GM23248 (cell line): ENCODE measurements around the gene AKR1D1. TPM values are rescaled to one million over a fixed set of nuclear protein-coding genes. Genes with fewer than 3 reads are reported as not detected.
"Not testable (repeated sequence)": the region's sequence is repeated elsewhere in the genome, so short reads cannot be mapped to it uniquely, and the experiment has no call there.

Experiments used
- DNase-seq: peaks from one replicate; pipeline ENCODE4 v3.0.0-alpha.2; 2015
- H2AFZ ChIP-seq: fragments of 200-600 bp; sonication (generic); 2 replicates; pipeline ENCODE4 v1.6.1; 2016; ENCODE audit warnings: antibody characterized with exemption
- H3F3A ChIP-seq: fragments of 200-600 bp; sonication (generic); 2 replicates; pipeline ENCODE4 v1.6.1; 2016; ENCODE audit warnings: mild to moderate bottlenecking, antibody characterized with exemption, mixed run types; ENCODE audit not compliant: insufficient read depth
- H3K27ac ChIP-seq: fragments of 200-600 bp; sonication (generic); 2 replicates; pipeline ENCODE4 v1.5.1; 2016; ENCODE audit warnings: mild to moderate bottlenecking
- H3K27me3 ChIP-seq: fragments of 200-600 bp; sonication (generic); replicated peaks from 2 replicates; pipeline ENCODE4 v1.6.1; 2016; ENCODE audit warnings: mild to moderate bottlenecking; ENCODE audit not compliant: insufficient read depth
- H3K36me3 ChIP-seq: fragments of 200-600 bp; sonication (generic); 2 replicates; pipeline ENCODE4 v1.6.1; 2016; ENCODE audit warnings: low read depth, mild to moderate bottlenecking
- H3K4me1 ChIP-seq: fragments of 200-600 bp; sonication (generic); 2 replicates; pipeline ENCODE4 v1.6.1; 2016; ENCODE audit warnings: mild to moderate bottlenecking; ENCODE audit not compliant: insufficient read depth
- H3K4me2 ChIP-seq: fragments of 200-600 bp; sonication (generic); one replicate; pipeline ENCODE4 v1.6.1; 2016; ENCODE audit warnings: mild to moderate bottlenecking; ENCODE audit not compliant: unreplicated experiment
- H3K4me3 ChIP-seq: fragments of 200-600 bp; sonication (generic); 2 replicates; pipeline ENCODE4 v1.5.1; 2016; ENCODE audit warnings: mild to moderate bottlenecking
- H3K79me2 ChIP-seq: fragments of 200-600 bp; sonication (generic); 2 replicates; pipeline ENCODE4 v1.6.1; 2016; ENCODE audit warnings: mild to moderate bottlenecking; ENCODE audit not compliant: insufficient read depth
- H3K9ac ChIP-seq: fragments of 200-600 bp; sonication (generic); 2 replicates; pipeline ENCODE4 v1.6.1; 2016; ENCODE audit warnings: mild to moderate bottlenecking
- H3K9me2 ChIP-seq: fragments of 200-600 bp; sonication (generic); 2 replicates; pipeline ENCODE4 v1.6.1; 2016; ENCODE audit warnings: mixed run types, mild to moderate bottlenecking, moderate library complexity; ENCODE audit not compliant: insufficient read depth
- H3K9me3 ChIP-seq: fragments of 200-600 bp; sonication (generic); one replicate; pipeline ENCODE4 v1.6.1; 2017; ENCODE audit warnings: low read depth
- H4K20me1 ChIP-seq: fragments of 200-600 bp; sonication (generic); 2 replicates; pipeline ENCODE4 v1.6.0; 2016; ENCODE audit not compliant: insufficient read depth
- EZH2 ChIP-seq: fragments of 200-600 bp; sonication (generic); IDR thresholded peaks from 2 replicates; pipeline ENCODE4 v1.6.1; 2018; ENCODE audit warnings: antibody characterized with exemption, mild to moderate bottlenecking; ENCODE audit not compliant: insufficient read depth, poor library complexity, severe bottlenecking
- EZH2phosphoT487 ChIP-seq: fragments of 200-600 bp; sonication (generic); IDR thresholded peaks from 2 replicates; pipeline ENCODE4 v1.6.1; 2018; ENCODE audit warnings: antibody characterized with exemption, moderate library complexity, mild to moderate bottlenecking, low read depth; ENCODE audit not compliant: insufficient read depth
- WGBS, 2 experiments: methylation state at CpG; one replicate each; pipeline ENCODE4 v1.1.6; 2015 to 2017; ENCODE audit warnings: low lambda C conversion rate in 2 of 2, low coverage in 1 of 2; ENCODE audit errors: missing lambda C conversion rate in 2 of 2; 5-methylcytosine and 5-hydroxymethylcytosine counted together
- in situ Hi-C: fragments of 300-500 bp; cut with MboI; formaldehyde crosslinking; loops from 2 replicates; pipeline ENCODE4 v1.15.0; 2020
- polyA plus RNA-seq: library from polyadenylated mRNA; unstranded; fragments of >200 nt; fragmentation: Nextera tagmentation; extraction: Ambion mirVana; gene quantifications from 2 replicates; pipeline ENCODE4 v1.2.1, GENCODE V29; 2016
- total RNA-seq: library from RNA; depleted of rRNA; stranded (reverse); fragments of >200 nt; shearing (Covaris generic); gene quantifications from 2 replicates; pipeline ENCODE4 v1.2.3, GENCODE V29; 2014

AKR1D1 gene
- total and polyA plus RNA-seq, 2 experiments from 2014 or later = not detected

- H3K9me2 ChIP-seq = no peaks in the 10 kb centered on the region
- TF ChIP-seq EZH2phosphoT487 (no peak), EZH2 (no peak)
- H3K9ac ChIP-seq = no peak overlapping the region
- H3K27me3 ChIP-seq = 0 out of 2 replicates have a peak, but pooled peaks cover 13% of the 10 kb centered on the region
- H3K4me2 ChIP-seq = no peak overlapping the region
- H4K20me1 ChIP-seq = no peaks in the 10 kb centered on the region
- no peak overlapping the region for H3K27ac ChIP-seq
- 26 to 33% methylated on average over 2 of the region's 2 CpGs for WGBS, 2 experiments
- H2AFZ ChIP-seq = no peak overlapping the region
- H3K4me3 ChIP-seq = no peak overlapping the region
- H3K4me1 ChIP-seq = no peaks in the 10 kb centered on the region
- no peaks in the 10 kb centered on the region for H3K79me2 ChIP-seq
- in situ Hi-C loops = no loop called here
- H3K9me3 ChIP-seq = no peaks in the 10 kb centered on the region
- DNase-seq = no peak
- H3F3A ChIP-seq = no peaks in the 10 kb centered on the region
- no peaks in the 10 kb centered on the region for H3K36me3 ChIP-seq
Measured at GRCh38 chr7:138044897-138045296, 31.4 kb upstream of the AKR1D1 start.

GRCh38 chr7:138047907-138048306 is 28.4 kb upstream of the AKR1D1 start:
- no peak for TF ChIP-seq EZH2phosphoT487
- TF ChIP-seq EZH2 = no peak

GRCh38 chr7:138049505-138050116 is 26.6 kb upstream of the AKR1D1 start:
- Histone ChIP-seq H3K4me2 (no peak overlapping the region), H3K27me3 (0 out of 2 replicates have a peak, but pooled peaks cover 10% of the 10 kb centered on the region), H4K20me1 (no peaks in the 10 kb centered on the region), H3K27ac (no peak overlapping the region), H3K79me2 (no peaks in the 10 kb centered on the region), H3K4me1 (no peaks in the 10 kb centered on the region), H3F3A (no peaks in the 10 kb centered on the region), H3K36me3 (no peaks in the 10 kb centered on the region), H2AFZ (no peak overlapping the region), H3K4me3 (no peak overlapping the region), H3K9me3 (no peaks in the 10 kb centered on the region), H3K9ac (no peak overlapping the region), H3K9me2 (no peaks in the 10 kb centered on the region)
- TF ChIP-seq EZH2phosphoT487 (no peak), EZH2 (no peak)
- 22 to 25% methylated on average over 1 of the region's 1 CpG for WGBS, 2 experiments
- no peak for DNase-seq
- in situ Hi-C loops = no loop called here

More at GRCh38 chr7:138047907-138048306, 28.4 kb upstream of the AKR1D1 start:
- Histone ChIP-seq H3K36me3 (no peaks in the 10 kb centered on the region), H3K4me1 (no peaks in the 10 kb centered on the region), H3K79me2 (no peaks in the 10 kb centered on the region), H3K4me3 (no peak overlapping the region), H3K9me2 (no peaks in the 10 kb centered on the region), H2AFZ (no peak overlapping the region), H3K4me2 (no peak overlapping the region), H3F3A (no peaks in the 10 kb centered on the region), H4K20me1 (no peaks in the 10 kb centered on the region), H3K9me3 (no peaks in the 10 kb centered on the region), H3K27ac (no peak overlapping the region), H3K27me3 (0 out of 2 replicates have a peak, but pooled peaks cover 13% of the 10 kb centered on the region), H3K9ac (no peak overlapping the region)
- 47 to 51% methylated on average over 3 of the region's 3 CpGs for WGBS, 2 experiments
- DNase-seq = no peak
- in situ Hi-C loops = no loop called here

- DNase-seq, H3K9me2 ChIP-seq, H3K79me2 ChIP-seq, H3K4me2 ChIP-seq, in situ Hi-C loops, H3K4me1 ChIP-seq, H2AFZ ChIP-seq, H3F3A ChIP-seq, H4K20me1 ChIP-seq, H3K27ac ChIP-seq, H3K9me3 ChIP-seq, H3K4me3 ChIP-seq, H3K36me3 ChIP-seq, H3K27me3 ChIP-seq, H3K9ac ChIP-seq: not testable (repeated sequence)
- WGBS, 2 experiments = 29 to 31% methylated on average over 7 of the region's 7 CpGs
Measured at GRCh38 chr7:138051712-138052247, 24.5 kb upstream of the AKR1D1 start.

- H3K9me3 ChIP-seq = no peaks in the 10 kb centered on the region
- no peaks in the 10 kb centered on the region for H3K36me3 ChIP-seq
- no peaks in the 10 kb centered on the region for H4K20me1 ChIP-seq
- WGBS, 2 experiments = 49 to 51% methylated on average over 3 of the region's 3 CpGs
- no peak overlapping the region for H3K27ac ChIP-seq
- H3F3A ChIP-seq = no peaks in the 10 kb centered on the region
- DNase-seq = no peak
- no peak overlapping the region for H3K4me3 ChIP-seq
- H3K79me2 ChIP-seq = no peaks in the 10 kb centered on the region
- H3K27me3 ChIP-seq = 0 out of 2 replicates have a peak, but pooled peaks cover 10% of the 10 kb centered on the region
- no peak overlapping the region for H2AFZ ChIP-seq
- no peaks in the 10 kb centered on the region for H3K9me2 ChIP-seq
- H3K4me1 ChIP-seq = no peaks in the 10 kb centered on the region
- H3K9ac ChIP-seq = no peak overlapping the region
- in situ Hi-C loops = no loop called here
- TF ChIP-seq EZH2 (no peak), EZH2phosphoT487 (no peak)
- no peak overlapping the region for H3K4me2 ChIP-seq
Measured at GRCh38 chr7:138052696-138053095, 23.6 kb upstream of the AKR1D1 start.

DNA sequence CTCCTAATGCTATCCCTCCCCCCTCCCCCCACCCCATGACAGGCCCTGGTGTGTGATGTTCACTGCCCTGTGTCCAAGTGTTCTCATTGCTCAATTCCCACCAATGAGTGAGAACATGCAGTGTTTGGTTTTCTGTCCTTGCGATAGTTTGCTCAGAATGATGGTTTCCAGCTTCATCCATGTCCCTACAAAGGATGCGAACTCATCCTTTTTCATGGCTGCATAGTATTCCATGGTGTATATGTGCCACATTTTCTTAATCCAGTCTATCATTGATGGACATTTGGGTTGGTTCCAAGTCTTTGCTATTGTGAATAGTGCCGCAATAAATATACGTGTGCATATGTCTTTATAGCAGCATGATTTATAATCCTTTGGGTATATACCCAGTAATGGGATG is 20.6 kb upstream of the AKR1D1 start:
- DNase-seq, H3K9ac ChIP-seq, in situ Hi-C loops, H3K27me3 ChIP-seq, H3K9me2 ChIP-seq, H3K27ac ChIP-seq, H3K79me2 ChIP-seq, H3K36me3 ChIP-seq, H3K4me3 ChIP-seq, H2AFZ ChIP-seq, H4K20me1 ChIP-seq, H3K9me3 ChIP-seq, H3K4me1 ChIP-seq, H3K4me2 ChIP-seq, H3F3A ChIP-seq: not testable (repeated sequence)
- 28 to 33% methylated on average over 2 to 3 of the region's 4 CpGs for WGBS, 2 experiments
